HUES6 (cell line): ENCODE results near the gene KIZ.

Source experiments
- H3K27ac ChIP-seq: 2 replicates; pipeline ENCODE4 v1.7.0; 2013; ENCODE audit warnings: low read depth, mild to moderate bottlenecking, low read length, inconsistent platforms
- H3K27me3 ChIP-seq: 2 replicates; pipeline ENCODE4 v1.6.1; 2013; ENCODE audit warnings: low read length; ENCODE audit not compliant: control insufficient read depth, insufficient read depth
- H3K36me3 ChIP-seq: 2 replicates; pipeline ENCODE4 v1.6.1; 2013; ENCODE audit warnings: low read length; ENCODE audit not compliant: control insufficient read depth, insufficient read depth
- H3K4me1 ChIP-seq: 2 replicates; pipeline ENCODE4 v1.6.1; 2013; ENCODE audit warnings: low read length; ENCODE audit not compliant: control insufficient read depth, insufficient read depth
- H3K4me3 ChIP-seq: 2 replicates; pipeline ENCODE4 v1.5.1; 2013; ENCODE audit warnings: low read depth, low read length
- H3K9ac ChIP-seq: one replicate; pipeline ENCODE4 v1.6.1; 2013; ENCODE audit warnings: mild to moderate bottlenecking, low read length
- H3K9me3 ChIP-seq: 2 replicates; pipeline ENCODE4 v1.6.1; 2013; ENCODE audit warnings: low read depth, low read length; ENCODE audit not compliant: control insufficient read depth, insufficient read depth

The KIZ gene

DNA sequence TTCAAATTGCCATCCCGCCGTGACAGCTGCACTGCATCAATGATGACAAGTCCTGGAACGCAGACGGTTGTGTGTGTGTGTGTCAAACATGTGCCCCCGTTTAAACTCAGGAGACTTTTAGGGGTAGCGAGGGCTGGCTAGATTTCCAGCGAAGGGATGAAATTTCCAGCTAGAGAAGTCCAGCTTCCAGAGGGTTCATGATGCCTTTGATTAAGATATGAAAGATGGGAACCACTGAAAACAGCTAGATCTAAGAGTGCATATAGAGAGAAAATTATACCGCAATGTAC, 644 bp downstream of the KIZ start:
- Histone ChIP-seq H3K4me1 (peaks cover 21% of the 10 kb centered on the region), H3K27ac (no peak overlapping the region), H3K36me3 (no peaks in the 10 kb centered on the region), H3K9me3 (no peaks in the 10 kb centered on the region), H3K27me3 (no peaks in the 10 kb centered on the region), H3K9ac (peak overlapping the region; percentile 61), H3K4me3 (peak overlapping the region; percentile 87)

DNA sequence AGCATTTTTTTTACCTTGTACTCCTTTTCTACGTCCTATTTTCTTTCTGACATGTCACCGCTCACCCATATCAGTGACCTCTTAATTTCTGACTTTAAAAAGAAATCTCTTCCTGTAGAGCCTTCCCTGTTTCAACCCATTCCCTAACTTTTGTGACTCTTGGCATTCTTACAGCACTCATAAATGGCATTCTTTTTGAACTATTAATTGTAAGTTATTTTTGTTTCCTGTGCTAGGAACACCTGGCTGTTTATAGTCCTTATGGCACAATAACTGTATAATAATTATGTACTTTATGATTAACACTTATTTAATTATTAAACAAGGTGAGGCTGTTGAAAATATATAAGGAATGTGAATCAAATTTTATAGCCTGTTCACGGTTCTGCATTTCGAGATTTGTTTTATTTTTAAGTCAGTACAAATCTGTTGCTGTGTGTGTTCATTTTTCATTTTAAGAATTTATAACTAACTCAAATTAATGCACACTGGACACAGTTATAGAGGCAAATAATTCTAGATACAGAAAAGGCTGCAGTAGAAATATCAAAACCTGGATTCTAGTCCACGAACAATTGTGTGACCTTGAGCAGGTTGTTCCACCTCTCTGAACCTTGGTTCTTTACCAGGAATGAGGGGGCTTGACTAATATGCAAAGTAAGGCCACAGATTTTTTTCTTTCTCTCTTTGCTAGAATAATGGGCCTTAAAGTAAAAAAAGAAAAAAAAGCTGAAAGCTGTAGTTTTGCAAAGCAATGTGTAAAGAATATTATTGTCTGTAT, 1.5 kb downstream of the KIZ start:
- no peak overlapping the region for H3K9ac ChIP-seq

DNA sequence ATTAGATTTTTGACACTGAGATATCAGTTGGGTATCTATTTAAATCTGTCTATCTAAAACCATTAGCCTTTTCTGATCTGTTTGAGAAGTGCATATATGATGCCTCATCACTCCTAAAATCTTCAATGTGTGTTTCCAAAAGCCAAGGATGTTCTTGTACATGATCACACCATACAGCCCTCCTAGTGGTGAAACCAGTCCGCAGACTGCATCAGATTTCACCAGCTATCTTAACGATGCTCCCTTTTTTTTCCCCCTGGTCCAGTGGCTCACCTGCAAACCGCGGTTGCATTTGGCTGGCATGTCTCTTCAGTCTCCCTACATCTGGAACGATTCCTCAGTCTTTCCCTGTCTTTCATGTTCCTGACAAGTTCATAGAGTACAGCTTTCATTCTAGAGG, 4.0 kb downstream of the KIZ start:
- Histone ChIP-seq H3K9ac (no peak overlapping the region), H3K9me3 (no peaks in the 10 kb centered on the region), H3K36me3 (peaks cover under 1% of the 10 kb centered on the region; the same call in 1 of the 2 replicates), H3K27me3 (no peaks in the 10 kb centered on the region), H3K27ac (no peak overlapping the region), H3K4me1 (peaks cover 25% of the 10 kb centered on the region), H3K4me3 (no peak overlapping the region)

More for the DNA sequence above, 1.5 kb downstream of the KIZ start:
- peak overlapping the region; percentile 87 for H3K4me3 ChIP-seq
- no peaks in the 10 kb centered on the region for H3K9me3 ChIP-seq
- no peaks in the 10 kb centered on the region for H3K27me3 ChIP-seq
- H3K4me1 ChIP-seq: peaks cover 25% of the 10 kb centered on the region
- H3K27ac ChIP-seq: no peak overlapping the region
- no peaks in the 10 kb centered on the region for H3K36me3 ChIP-seq

DNA sequence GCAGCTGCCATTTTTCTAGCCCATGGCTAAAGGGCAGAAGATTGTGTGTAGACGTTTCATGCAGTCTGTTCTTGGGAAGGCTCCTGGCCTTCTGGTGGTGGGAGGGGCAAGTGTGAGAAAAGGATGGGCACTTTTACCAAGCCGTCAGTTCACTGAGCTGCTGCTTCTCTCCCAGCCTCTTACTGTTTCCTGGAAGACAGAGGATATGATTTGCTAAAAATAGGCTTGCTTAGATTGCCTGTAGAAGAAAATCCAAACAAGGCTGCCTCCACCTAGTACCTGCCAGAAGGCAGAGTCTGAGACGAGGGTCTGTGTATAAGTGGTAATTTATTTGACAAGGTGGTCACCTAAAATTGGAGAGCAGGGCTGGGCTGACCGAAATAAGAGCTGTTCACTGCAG, 7.5 kb downstream of the KIZ start:
- Histone ChIP-seq H3K36me3 (peaks cover 10% of the 10 kb centered on the region; the same call in 1 of the 2 replicates), H3K4me3 (no peak overlapping the region), H3K4me1 (peaks cover 14% of the 10 kb centered on the region), H3K9me3 (no peaks in the 10 kb centered on the region), H3K27ac (no peak overlapping the region), H3K27me3 (no peaks in the 10 kb centered on the region), H3K9ac (no peak overlapping the region)

DNA sequence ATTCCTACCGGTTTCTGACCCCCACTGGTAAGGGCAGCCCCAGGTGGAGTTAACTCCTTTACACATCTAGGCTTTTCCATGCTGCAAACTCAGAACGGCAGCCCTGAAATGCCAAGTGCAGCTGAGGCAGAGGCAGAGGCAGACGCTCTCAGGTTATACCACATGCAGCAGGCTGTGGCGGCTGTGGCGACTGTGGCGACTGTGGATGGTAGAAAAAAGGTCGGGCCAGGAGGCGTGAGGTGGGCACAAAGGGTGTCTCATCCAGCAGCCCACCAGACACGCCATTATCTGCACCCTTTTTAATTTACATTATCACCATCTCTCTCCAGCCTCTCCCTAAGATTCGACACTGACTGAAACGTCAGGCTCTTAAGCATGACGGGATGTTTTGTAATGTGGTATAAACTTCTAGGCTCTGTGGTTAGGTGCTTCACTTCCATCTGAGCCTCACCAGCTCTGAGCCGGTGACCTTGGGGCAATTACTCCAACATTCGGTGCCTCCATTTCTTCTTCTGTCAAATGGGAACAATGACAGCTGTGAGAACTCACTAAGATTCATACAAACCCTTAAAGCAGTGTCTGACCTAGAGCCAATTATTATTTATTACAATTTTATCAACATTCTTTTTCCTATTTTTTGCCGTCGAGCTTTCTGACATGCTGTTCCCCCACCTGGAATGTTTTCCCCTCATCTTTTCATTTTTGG, 8.2 kb downstream of the KIZ start:
- H3K9me3 ChIP-seq: no peaks in the 10 kb centered on the region
- H3K4me1 ChIP-seq: peaks cover 14% of the 10 kb centered on the region
- peaks cover 12% of the 10 kb centered on the region; the same call in 1 of the 2 replicates for H3K36me3 ChIP-seq
- H3K9ac ChIP-seq: no peak overlapping the region
- no peaks in the 10 kb centered on the region for H3K27me3 ChIP-seq
- H3K4me3 ChIP-seq: no peak overlapping the region
- no peak overlapping the region for H3K27ac ChIP-seq

DNA sequence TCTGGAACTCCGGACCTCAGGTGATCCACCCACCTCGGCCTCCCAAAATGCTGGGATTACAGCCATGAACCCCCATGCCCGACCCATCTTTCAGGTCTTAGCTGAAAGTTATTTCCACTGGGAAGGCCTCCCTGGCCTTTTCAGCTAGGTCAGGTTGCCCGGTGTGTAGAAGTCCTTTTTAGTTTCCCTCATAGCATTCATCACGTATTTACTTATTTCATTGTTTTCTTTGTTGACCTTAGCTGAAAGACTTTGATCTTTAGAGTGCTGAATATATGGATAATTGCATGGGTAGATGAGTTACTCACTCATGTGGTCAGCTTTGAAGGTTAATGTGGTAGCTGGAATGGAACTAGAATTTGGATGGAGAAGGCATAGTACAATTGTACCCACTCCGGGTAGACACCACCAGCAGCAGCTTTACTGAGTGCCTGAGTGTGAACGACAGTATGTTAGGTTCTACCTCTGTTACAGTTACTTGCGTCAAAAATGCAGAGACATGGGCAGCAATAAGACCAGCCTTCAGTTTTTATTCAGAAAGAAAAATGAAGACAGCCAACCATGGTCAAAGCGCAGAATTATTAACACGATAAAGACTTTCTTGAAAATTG, 9.1 kb downstream of the KIZ start:
- H3K4me3 ChIP-seq: no peak overlapping the region
- H3K36me3 ChIP-seq: peaks cover 15% of the 10 kb centered on the region
- H3K27ac ChIP-seq: no peak overlapping the region
- H3K9ac ChIP-seq: no peak overlapping the region
- H3K4me1 ChIP-seq: peaks cover 13% of the 10 kb centered on the region
- no peaks in the 10 kb centered on the region for H3K9me3 ChIP-seq
- no peaks in the 10 kb centered on the region for H3K27me3 ChIP-seq

DNA sequence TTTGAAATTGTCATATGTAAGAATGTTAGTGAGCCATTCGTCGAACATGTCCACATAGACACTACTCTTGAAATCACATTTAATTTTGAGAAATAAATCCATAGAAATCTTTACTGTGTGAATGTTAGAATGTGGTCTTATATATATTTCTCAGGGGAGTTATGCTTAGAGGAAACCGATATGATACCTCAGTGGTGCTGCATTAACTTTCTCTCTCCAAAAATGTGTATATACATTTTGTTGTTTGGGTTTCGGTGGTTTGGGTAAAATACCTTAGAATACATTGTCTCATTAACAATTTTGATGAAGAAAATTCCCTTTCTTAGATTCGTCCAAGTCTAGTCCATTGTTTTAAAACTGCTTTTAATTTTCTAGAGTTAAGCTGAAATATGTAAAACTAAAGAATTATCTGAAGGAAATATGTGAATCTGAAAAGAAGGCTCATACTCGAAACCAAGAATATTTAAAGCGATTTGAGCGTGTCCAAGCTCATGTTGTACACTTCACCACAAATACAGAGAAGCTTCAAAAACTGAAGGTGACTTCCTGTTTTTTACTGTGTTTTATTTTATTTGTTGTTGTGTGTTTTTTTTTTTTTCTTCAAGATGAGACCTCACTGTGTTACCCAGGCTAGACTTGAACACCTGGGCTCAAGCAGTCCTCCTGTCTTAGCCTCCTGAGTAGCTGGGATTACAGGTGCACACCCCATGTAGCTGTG, 10.3 kb downstream of the KIZ start:
- H3K27me3 ChIP-seq: no peaks in the 10 kb centered on the region
- H3K9ac ChIP-seq: no peak overlapping the region
- H3K4me1 ChIP-seq: peaks cover 8% of the 10 kb centered on the region
- H3K36me3 ChIP-seq: peaks cover 19% of the 10 kb centered on the region
- H3K4me3 ChIP-seq: no peak overlapping the region
- no peak overlapping the region for H3K27ac ChIP-seq
- H3K9me3 ChIP-seq: no peaks in the 10 kb centered on the region

DNA sequence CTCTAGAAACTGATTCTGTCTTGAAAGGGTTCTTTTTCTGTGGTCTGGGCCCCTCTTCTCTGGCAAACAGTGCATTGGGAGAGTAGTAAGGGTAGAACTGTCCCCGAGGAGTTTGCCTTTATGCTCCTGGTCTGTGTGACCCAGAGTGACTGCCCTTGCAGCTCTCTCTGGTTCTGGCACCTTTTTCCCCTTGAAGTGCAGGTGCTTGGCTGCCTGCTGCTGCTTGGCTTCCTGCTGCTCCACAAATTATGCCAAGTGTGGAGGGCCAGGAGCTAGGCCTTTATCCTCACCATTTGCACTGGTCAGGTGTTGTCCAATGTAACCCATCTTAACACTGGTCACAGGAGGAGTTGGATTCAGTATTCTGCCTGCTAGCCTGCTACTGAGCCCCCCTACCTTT, 11.2 kb downstream of the KIZ start:
- Histone ChIP-seq H3K4me1 (no peaks in the 10 kb centered on the region), H3K36me3 (peaks cover 19% of the 10 kb centered on the region), H3K27me3 (no peaks in the 10 kb centered on the region), H3K9ac (no peak overlapping the region), H3K4me3 (no peak overlapping the region), H3K27ac (no peak overlapping the region), H3K9me3 (no peaks in the 10 kb centered on the region)

DNA sequence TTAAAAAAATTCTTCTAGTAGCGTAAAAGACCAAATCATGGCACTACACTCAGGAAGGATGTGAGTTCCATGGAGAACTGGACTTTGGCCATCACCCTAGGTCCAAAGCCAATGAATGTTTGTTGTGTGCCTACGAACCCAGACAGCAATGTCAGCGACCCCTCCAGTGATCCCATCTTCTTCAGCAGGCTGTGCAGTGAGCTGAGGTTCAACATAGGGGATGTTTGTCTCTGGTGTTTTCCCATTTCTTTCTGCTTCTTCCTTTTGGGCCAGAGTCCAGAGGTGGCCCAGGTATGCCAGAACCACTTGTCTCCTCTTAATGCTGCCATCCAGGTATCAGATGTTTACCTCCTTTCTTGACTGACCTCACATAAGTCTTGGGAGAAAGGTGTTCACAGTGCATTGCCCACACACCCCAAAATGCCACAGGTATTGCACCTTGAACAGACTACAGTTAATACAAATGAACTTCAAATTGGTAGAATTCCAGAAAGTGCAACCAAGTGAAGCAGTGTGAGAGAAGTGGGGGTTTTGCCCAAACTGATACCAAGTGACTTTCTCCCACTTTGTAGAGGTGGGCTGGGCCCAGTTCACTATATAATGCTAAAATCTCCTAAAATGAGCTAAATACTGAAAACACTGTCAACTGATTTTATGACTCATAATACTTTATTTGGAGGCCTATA, 14.1 kb downstream of the KIZ start:
- Histone ChIP-seq H3K4me3 (no peak overlapping the region), H3K27ac (no peak overlapping the region), H3K36me3 (peaks cover 17% of the 10 kb centered on the region), H3K4me1 (no peaks in the 10 kb centered on the region), H3K9me3 (no peaks in the 10 kb centered on the region), H3K9ac (no peak overlapping the region), H3K27me3 (no peaks in the 10 kb centered on the region)

DNA sequence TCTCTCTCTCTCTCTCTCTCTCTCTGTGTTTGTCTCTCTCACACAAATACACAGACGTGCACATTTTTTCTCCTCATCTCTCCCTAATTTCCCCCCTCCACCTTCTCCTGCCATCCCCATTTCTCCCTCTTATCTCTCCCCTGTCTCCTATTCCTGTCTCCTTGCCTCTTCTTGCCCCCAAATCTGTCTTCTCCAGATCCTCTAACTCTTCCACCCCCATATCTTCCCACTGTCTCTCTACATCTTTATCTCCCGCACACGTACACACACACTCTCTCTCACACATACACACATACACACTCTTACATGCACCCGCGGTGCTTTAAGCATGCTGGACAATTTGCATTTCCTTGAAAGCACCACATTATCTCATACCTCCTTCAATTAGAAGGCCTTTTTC, 15.9 kb downstream of the KIZ start:
- Histone ChIP-seq H3K36me3 (peaks cover 13% of the 10 kb centered on the region), H3K4me1 (no peaks in the 10 kb centered on the region), H3K9ac (no peak overlapping the region), H3K27ac (no peak overlapping the region), H3K9me3 (no peaks in the 10 kb centered on the region), H3K27me3 (no peaks in the 10 kb centered on the region), H3K4me3 (no peak overlapping the region)
